ENCODE results near the gene SYVN1. TPM values are rescaled to one million over a fixed set of nuclear protein-coding genes. Genes with fewer than 3 reads are reported as not detected.

SYVN1 gene
- total RNA-seq, 2 donors from 2014 or later, result 29.1 to 52.0 TPM

GRCh38 chr11:65132238-65132987, 1.9 kb downstream of the SYVN1 start:
- H3K36me3 ChIP-seq, result peaks cover 55% of the 10 kb centered on the region
- H3K4me3 ChIP-seq, result no peak overlapping the region
- H3K27ac ChIP-seq, result no peak overlapping the region
- peaks cover 0 to 35% of the 10 kb centered on the region in 2 donors for H3K4me1 ChIP-seq
- no peak for DNase-seq (ENCODE audit: low spot score)
- no peak for TF ChIP-seq CTCF (IDR thresholded peaks at IDR 0.05)
- H3K27me3 ChIP-seq, result no peaks in the 10 kb centered on the region
- H3K9me3 ChIP-seq, result no peaks in the 10 kb centered on the region

- no peak for DNase-seq (ENCODE audit: low spot score)
- Histone ChIP-seq H3K27ac (no peak overlapping the region), H3K4me1 (peaks cover 0 to 35% of the 10 kb centered on the region in 2 donors), H3K27me3 (no peaks in the 10 kb centered on the region), H3K36me3 (peaks cover 60% of the 10 kb centered on the region), H3K9me3 (no peaks in the 10 kb centered on the region), H3K4me3 (no peak overlapping the region)
- no peak for TF ChIP-seq CTCF (IDR thresholded peaks at IDR 0.05)
Observed at GRCh38 chr11:65131895-65132237, 2.5 kb downstream of the SYVN1 start.

- no peak for TF ChIP-seq CTCF (IDR thresholded peaks at IDR 0.05)
- no peak for DNase-seq (ENCODE audit: low spot score)
- Histone ChIP-seq H3K4me3 (no peak overlapping the region), H3K9me3 (no peaks in the 10 kb centered on the region), H3K36me3 (peaks cover 65% of the 10 kb centered on the region), H3K4me1 (peaks cover 0 to 35% of the 10 kb centered on the region in 2 donors), H3K27me3 (no peaks in the 10 kb centered on the region), H3K27ac (no peak overlapping the region)
Observed at GRCh38 chr11:65131417-65131776, 2.9 kb downstream of the SYVN1 start.

DNA sequence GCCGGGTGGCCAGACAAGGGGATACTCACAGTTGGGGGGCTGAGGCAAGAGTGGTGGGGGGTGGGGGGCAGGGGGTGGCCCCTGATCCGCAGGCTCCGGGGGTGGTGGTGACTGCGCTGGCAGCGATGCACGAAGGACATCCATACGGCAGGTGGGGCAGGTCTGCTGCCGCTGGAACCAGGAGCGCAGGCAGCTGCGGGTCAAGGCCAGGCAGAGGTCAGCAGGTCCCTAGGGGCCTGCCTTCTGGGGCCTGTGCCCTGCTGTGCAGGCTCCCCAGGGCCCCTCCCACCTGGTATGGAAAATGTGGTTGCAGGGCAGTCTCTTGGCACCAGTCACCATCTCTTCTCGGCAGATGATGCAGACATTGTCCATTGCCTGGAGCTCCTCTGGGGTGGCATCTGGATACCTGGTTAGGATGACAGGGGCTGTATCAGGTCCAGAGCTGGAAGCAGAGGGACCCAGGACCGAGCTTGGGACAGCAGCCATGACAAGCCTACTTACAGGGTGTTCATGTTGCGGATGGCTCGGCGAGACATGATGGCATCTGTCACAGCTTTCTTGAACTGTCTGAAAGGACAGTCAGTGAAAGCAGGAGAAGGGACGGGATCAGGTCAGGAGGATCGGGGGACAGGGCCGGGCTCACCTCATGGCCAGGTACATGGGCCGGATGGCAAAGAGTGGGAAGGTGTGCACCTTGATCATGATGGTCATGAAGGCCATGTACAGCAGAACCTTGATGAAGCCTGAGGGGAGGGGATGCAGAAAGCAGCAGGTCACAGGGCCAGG, 3.5 kb downstream of the SYVN1 start:
- no peak overlapping the region for H3K4me3 ChIP-seq
- H3K27ac ChIP-seq, result no peak overlapping the region

GRCh38 chr11:65129649-65130441, 4.5 kb downstream of the SYVN1 start:
- no peak overlapping the region for H3K4me3 ChIP-seq
- peaks cover 80% of the 10 kb centered on the region for H3K36me3 ChIP-seq
- no peak overlapping the region for H3K27ac ChIP-seq
- no peak for TF ChIP-seq CTCF (IDR thresholded peaks at IDR 0.05)
- H3K4me1 ChIP-seq, result peaks cover 0 to 24% of the 10 kb centered on the region in 2 donors
- DNase-seq (ENCODE audit: low spot score), result no peak
- H3K9me3 ChIP-seq, result no peaks in the 10 kb centered on the region
- H3K27me3 ChIP-seq, result no peaks in the 10 kb centered on the region

More for the DNA sequence above, 3.5 kb downstream of the SYVN1 start:
- Histone ChIP-seq H3K36me3 (peaks cover 71% of the 10 kb centered on the region), H3K9me3 (no peaks in the 10 kb centered on the region), H3K4me1 (peaks cover 0 to 30% of the 10 kb centered on the region in 2 donors), H3K27me3 (no peaks in the 10 kb centered on the region)
- no peak for DNase-seq (ENCODE audit: low spot score)
- TF ChIP-seq CTCF (IDR thresholded peaks at IDR 0.05), result no peak
